Left renal pelvis (tissue), 4 donors: ENCODE results near the gene HOXB9. TPM values are rescaled to one million over a fixed set of nuclear protein-coding genes. Genes with fewer than 3 reads are reported as not detected.

Experiments
- DNase-seq, 4 donors: peaks; one replicate each; pipeline ENCODE4 v3.0.0-alpha.2; 2013; ENCODE audit warnings: low read depth in 4 of 4, low spot score in 3 of 4
- polyA plus RNA-seq, 4 donors: library from polyadenylated mRNA; unstranded; fragments of 120-200 nt; gene quantifications; one replicate each; pipeline ENCODE4 v1.2.1, GENCODE V29; 2013; ENCODE audit not compliant: insufficient read length in 4 of 4

HOXB9 gene
- polyA plus RNA-seq, 4 donors: 13.0 to 71.8 (median 60.8) TPM

GRCh38 chr17:48574505-48575065, 51.6 kb downstream of the HOXB9 start:
- no peak for DNase-seq

DNA sequence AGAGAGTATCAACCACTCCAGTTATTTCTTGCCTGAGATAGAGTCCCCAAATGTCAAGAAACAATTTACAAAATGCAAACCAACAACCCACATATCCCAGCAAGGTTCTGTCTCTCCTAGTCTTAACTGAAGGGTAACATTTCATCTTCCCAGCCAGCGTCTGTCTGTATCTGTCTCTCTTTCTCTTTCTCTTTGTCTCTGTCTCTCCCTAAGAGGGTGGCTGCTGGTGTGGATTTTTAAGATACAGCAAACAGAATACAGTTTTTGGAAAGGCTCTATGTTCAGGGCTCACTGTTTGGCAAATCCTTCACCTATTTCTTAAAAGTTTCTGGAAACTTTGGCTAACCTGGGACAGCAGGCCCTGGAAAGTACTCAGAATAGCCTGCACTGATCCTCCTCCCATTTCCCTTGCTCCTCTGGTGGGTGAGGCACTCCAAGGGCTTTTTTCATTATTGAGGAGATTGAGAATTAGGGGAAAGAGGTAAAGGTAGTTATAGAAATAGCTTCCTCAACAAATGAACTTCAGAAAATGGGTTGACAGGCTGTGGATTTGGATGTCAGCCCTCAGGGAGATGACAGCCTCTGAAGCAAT, 54.2 kb downstream of the HOXB9 start:
- no peak for DNase-seq

Other genes with a start within 250 kb of the HOXB9 start
- gene SKAP1, start 196.1 kb downstream of the HOXB9 start, polyA plus RNA-seq: 10 to 100 TPM in 3 of 4 donors, 1 to 10 TPM in 1; 1.6 to 12.7 (median 11.3) TPM
- gene HOXB1, start 95.3 kb downstream of the HOXB9 start, polyA plus RNA-seq: under 1 TPM in 3 of 4 donors, not detected in 1; 0.21 to 0.75 (median 0.37) TPM
- gene HOXB2, start 81.2 kb downstream of the HOXB9 start, polyA plus RNA-seq: 10 to 100 TPM; 19.5 to 61.6 (median 46.1) TPM
- 10 to 100 TPM in 2 of 4 donors, 1 to 10 TPM in 2; 3.5 to 20.3 (median 11.4) TPM for gene HOXB4, start 48.0 kb downstream of the HOXB9 start, polyA plus RNA-seq
- 100 to 1,000 TPM in 3 of 4 donors, 10 to 100 TPM in 1; 70.2 to 217 (median 153) TPM for gene HOXB3, start 36.1 kb downstream of the HOXB9 start, polyA plus RNA-seq
- gene HOXB5, start 32.6 kb downstream of the HOXB9 start, polyA plus RNA-seq: 10 to 100 TPM; 13.7 to 51.2 (median 30.4) TPM
- gene HOXB6, start 21.4 kb downstream of the HOXB9 start, polyA plus RNA-seq: 100 to 1,000 TPM in 1 of 4 donors, 10 to 100 TPM in 3; 25.6 to 153 (median 86.0) TPM
- 10 to 100 TPM in 3 of 4 donors, 1 to 10 TPM in 1; 6.0 to 53.3 (median 39.3) TPM for gene HOXB7, start 15.3 kb downstream of the HOXB9 start, polyA plus RNA-seq
- 10 to 100 TPM in 3 of 4 donors, 1 to 10 TPM in 1; 5.1 to 61.5 (median 46.5) TPM for gene HOXB8, start 11.1 kb downstream of the HOXB9 start, polyA plus RNA-seq
- gene PRAC1, start 96.2 kb upstream of the HOXB9 start, polyA plus RNA-seq: not detected
- gene PRAC2, start 96.8 kb upstream of the HOXB9 start, polyA plus RNA-seq: not detected
- not detected for gene HOXB13, start 102.4 kb upstream of the HOXB9 start, polyA plus RNA-seq
- gene TTLL6, start 190.9 kb upstream of the HOXB9 start, polyA plus RNA-seq: under 1 TPM in 3 of 4 donors, not detected in 1; 0.24 to 0.67 (median 0.32) TPM
- 10 to 100 TPM; 71.0 to 87.9 (median 81.8) TPM for gene CALCOCO2, start 204.7 kb upstream of the HOXB9 start, polyA plus RNA-seq